Testis (tissue), 3 donors: ENCODE results near the gene FHAD1. TPM values are rescaled to one million over a fixed set of nuclear protein-coding genes. Genes with fewer than 3 reads are reported as not detected.
A peak's percentile ranks its signal among the peaks of the same experiment; 100 is the strongest.

Source experiments
- DNase-seq: peaks from one replicate; pipeline ENCODE4 v3.0.0-alpha.2; 2019
- H3K27ac ChIP-seq, 2 donors: fragments of 200-600 bp; sonication (generic); one replicate each; pipeline ENCODE4 v1.5.1; 2019
- H3K27me3 ChIP-seq: fragments of 200-600 bp; sonication (generic); one replicate; pipeline ENCODE4 v1.5.1; 2019
- H3K36me3 ChIP-seq: fragments of 200-600 bp; sonication (generic); one replicate; pipeline ENCODE4 v1.5.1; 2017; ENCODE audit warnings: low read depth; ENCODE audit errors: missing control alignments
- H3K4me1 ChIP-seq: fragments of 200-600 bp; sonication (generic); one replicate; pipeline ENCODE4 v1.5.1; 2019
- H3K4me3 ChIP-seq, 2 donors: fragments of 200-600 bp; sonication (generic); one replicate each; pipeline ENCODE4 v1.5.1; 2017 to 2019
- H3K9me3 ChIP-seq: fragments of 200-600 bp; sonication (generic); one replicate; pipeline ENCODE4 v1.5.1; 2017
- POLR2A ChIP-seq: fragments of 450-650 bp; IDR thresholded peaks from one replicate; pipeline ENCODE4 v1.6.1; 2017; ENCODE audit warnings: antibody characterized with exemption, mild to moderate bottlenecking, moderate library complexity
- WGBS, 2 donors: methylation state at CpG; one replicate each; pipeline ENCODE4 v1.1.5; 2018; 5-methylcytosine and 5-hydroxymethylcytosine counted together
- intact Hi-C: fragments of 100-400 bp; cut with DNase I; formaldehyde crosslinking; loops from one replicate; pipeline ENCODE4 v1.15.1; 2023; ENCODE audit warnings: low total_unique reads
- polyA plus RNA-seq: library from polyadenylated mRNA; stranded (reverse); fragments of 350-450 nt; fragmentation: Illumina TruSeq; extraction: RNeasy Lipid Tissue Mini Kit (QIAGEN cat#74804); gene quantifications from one replicate; pipeline ENCODE4 v1.2.3, GENCODE V29; 2014; ENCODE audit warnings: low read depth, low replicate concordance; ENCODE audit not compliant: insufficient read depth
- total RNA-seq, 2 donors: library from RNA; depleted of rRNA; stranded (reverse); fragments of >200 nt; gene quantifications; one replicate each; pipeline ENCODE4 v1.2.3, GENCODE V29; 2016
- TF ChIP-seq, protein P1 (sequence below), 3 experiments: fragments of 450-650 bp in 2 of 3; fragments of 200-600 bp in 1 of 3; sonication (generic) in 1 of 3; IDR thresholded peaks; one replicate each; pipeline ENCODE4 v1.5.1; 2016 to 2019; ENCODE audit warnings: antibody characterized with exemption in 3 of 3, mild to moderate bottlenecking in 2 of 3, moderate library complexity in 1 of 3

FHAD1 gene
- total and polyA plus RNA-seq, 3 donors from 2014 or later, result 22.0 to 73.3 (median 59.0) TPM

GRCh38 chr1:15337656-15338402 lies 90.8 kb downstream of the FHAD1 start:
- 69 to 72% methylated on average over 15 to 17 of the region's 17 CpGs for WGBS, 2 donors
- Histone ChIP-seq H3K9me3 (no peaks in the 10 kb centered on the region), H3K27ac (peak overlapping the region; percentile 70 to 71), H3K36me3 (no peaks in the 10 kb centered on the region), H3K4me3 (no peak overlapping the region), H3K4me1 (peaks cover 35% of the 10 kb centered on the region), H3K27me3 (no peaks in the 10 kb centered on the region)
- DNase-seq, result no peak
- TF ChIP-seq, protein P1, sequence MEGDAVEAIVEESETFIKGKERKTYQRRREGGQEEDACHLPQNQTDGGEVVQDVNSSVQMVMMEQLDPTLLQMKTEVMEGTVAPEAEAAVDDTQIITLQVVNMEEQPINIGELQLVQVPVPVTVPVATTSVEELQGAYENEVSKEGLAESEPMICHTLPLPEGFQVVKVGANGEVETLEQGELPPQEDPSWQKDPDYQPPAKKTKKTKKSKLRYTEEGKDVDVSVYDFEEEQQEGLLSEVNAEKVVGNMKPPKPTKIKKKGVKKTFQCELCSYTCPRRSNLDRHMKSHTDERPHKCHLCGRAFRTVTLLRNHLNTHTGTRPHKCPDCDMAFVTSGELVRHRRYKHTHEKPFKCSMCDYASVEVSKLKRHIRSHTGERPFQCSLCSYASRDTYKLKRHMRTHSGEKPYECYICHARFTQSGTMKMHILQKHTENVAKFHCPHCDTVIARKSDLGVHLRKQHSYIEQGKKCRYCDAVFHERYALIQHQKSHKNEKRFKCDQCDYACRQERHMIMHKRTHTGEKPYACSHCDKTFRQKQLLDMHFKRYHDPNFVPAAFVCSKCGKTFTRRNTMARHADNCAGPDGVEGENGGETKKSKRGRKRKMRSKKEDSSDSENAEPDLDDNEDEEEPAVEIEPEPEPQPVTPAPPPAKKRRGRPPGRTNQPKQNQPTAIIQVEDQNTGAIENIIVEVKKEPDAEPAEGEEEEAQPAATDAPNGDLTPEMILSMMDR (IDR thresholded peaks at IDR 0.05), result no peak
- no peak for TF ChIP-seq POLR2A
- intact Hi-C loops, result no loop called here

DNA sequence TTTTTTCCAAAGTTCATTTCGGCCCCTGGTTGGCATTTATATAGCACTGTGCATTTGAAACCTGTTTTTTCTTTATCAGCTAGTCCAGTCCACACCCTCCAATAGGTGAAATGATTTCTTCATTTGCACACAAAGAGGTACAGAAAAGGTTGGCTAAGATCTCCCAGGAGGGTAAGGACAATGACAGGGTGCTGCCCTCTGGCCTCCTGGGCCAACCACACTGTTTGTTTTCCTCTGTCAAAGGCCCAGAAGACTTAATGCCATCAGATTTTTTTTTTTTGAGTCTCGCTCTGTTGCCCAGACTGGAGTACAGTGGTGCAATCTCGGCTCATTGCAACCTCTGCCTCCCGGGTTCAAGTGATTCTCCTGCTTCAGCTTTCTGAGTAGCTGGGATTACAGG lies 92.5 kb downstream of the FHAD1 start:
- H3K27me3 ChIP-seq, result no peaks in the 10 kb centered on the region
- 94 to 95% methylated on average over 4 of the region's 4 CpGs for WGBS, 2 donors
- no peak overlapping the region for H3K27ac ChIP-seq
- H3K4me3 ChIP-seq, result no peak overlapping the region
- no peaks in the 10 kb centered on the region for H3K9me3 ChIP-seq
- peaks cover 36% of the 10 kb centered on the region for H3K4me1 ChIP-seq
- no peaks in the 10 kb centered on the region for H3K36me3 ChIP-seq
- DNase-seq, result no peak
- TF ChIP-seq, protein P1 (IDR thresholded peaks at IDR 0.05), result no peak
- TF ChIP-seq POLR2A, result no peak
- intact Hi-C loops, result no loop called here

DNA sequence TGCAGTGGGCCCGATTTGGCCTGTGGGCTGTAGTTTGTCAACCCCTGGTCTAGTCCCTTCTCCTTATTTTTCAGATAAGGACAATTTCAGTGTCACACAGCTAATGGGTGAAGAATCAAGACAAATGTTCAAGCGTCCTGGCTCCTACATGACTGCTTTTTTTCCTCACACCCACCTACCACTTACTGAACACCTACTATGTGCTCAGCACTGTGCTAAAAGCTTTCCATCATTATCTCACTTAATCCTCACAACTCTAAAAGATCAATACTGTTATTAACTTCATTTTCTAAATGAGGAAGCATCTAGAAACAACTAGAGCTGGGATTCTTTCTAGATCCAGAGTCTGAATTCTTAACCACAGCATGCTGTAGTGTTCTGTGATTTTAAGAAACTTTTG lies 94.2 kb downstream of the FHAD1 start:
- 96 to 98% methylated on average over 2 of the region's 2 CpGs for WGBS, 2 donors
- peaks cover 23% of the 10 kb centered on the region for H3K4me1 ChIP-seq
- no peaks in the 10 kb centered on the region for H3K9me3 ChIP-seq
- H3K4me3 ChIP-seq, result no peak overlapping the region
- no peak overlapping the region for H3K27ac ChIP-seq
- H3K36me3 ChIP-seq, result no peaks in the 10 kb centered on the region
- no peak for DNase-seq
- TF ChIP-seq POLR2A, result no peak
- TF ChIP-seq, protein P1 (IDR thresholded peaks at IDR 0.05), result no peak
- no peaks in the 10 kb centered on the region for H3K27me3 ChIP-seq
- intact Hi-C loops, result no loop called here

DNA sequence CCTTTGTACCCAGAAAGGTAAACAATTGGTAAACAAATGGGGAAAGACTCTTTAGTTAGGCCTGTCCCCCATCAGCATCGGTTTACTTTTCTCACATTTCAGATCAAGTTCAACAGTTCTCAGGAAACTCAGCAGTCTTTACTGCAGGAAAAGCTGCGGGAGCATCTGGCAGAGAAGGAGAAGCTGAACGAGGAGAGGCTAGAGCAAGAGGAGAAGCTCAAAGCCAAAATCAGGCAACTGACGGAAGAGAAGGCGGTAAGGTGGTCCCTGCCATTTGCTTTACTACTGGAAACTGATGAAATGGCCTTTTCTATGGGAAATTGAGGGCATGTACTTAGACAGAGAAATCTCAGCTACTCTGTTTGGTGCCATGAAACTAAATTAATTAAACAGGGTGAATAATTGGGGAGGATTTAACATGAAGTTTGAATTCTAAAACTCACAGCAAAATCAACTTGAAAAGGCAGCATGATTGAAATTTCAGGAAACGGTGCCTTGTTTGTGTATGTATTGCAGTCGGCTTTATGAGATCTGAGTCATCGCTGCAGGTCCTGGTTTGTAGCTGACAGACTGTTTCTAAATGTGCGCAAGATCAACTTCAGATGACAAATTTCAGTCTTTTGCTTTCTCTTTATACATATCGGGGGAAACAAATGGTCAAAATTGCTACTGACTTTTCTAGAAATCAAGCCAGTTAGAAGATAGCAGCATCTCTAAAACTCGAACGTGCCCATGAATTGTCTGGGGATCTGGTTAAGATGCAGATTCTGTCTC lies 94.8 kb downstream of the FHAD1 start:
- WGBS, 2 donors, result 88 to 93% methylated on average over 12 of the region's 12 CpGs
- no peaks in the 10 kb centered on the region for H3K36me3 ChIP-seq
- no peak overlapping the region for H3K27ac ChIP-seq
- no peaks in the 10 kb centered on the region for H3K27me3 ChIP-seq
- no peaks in the 10 kb centered on the region for H3K9me3 ChIP-seq
- intact Hi-C loops, result no loop called here
- H3K4me1 ChIP-seq, result peaks cover 18% of the 10 kb centered on the region
- TF ChIP-seq, protein P1 (IDR thresholded peaks at IDR 0.05), result no peak
- no peak for TF ChIP-seq POLR2A
- no peak overlapping the region for H3K4me3 ChIP-seq
- no peak for DNase-seq
